Central memory CD8-positive, alpha-beta T cell (primary cell): ENCODE results near the gene NEDD8.
"Not testable (repeated sequence)": the region's sequence is repeated elsewhere in the genome, so short reads cannot be mapped to it uniquely, and the experiment has no call there.

Source experiments
- ATAC-seq: fragments of 150-1000 bp; cut with Tn5 transposase; replicated peaks from 2 replicates; pipeline ENCODE4 v1.10.0; 2022; ENCODE audit warnings: mild to moderate bottlenecking, moderate FRiP score, moderate number of reproducible peaks; ENCODE audit not compliant: poor library complexity, severe bottlenecking; ENCODE audit errors: extremely low read depth
- DNase-seq, 2 donors: peaks; one replicate each; pipeline ENCODE4 v3.0.0; 2021; ENCODE audit warnings: low spot score in 2 of 2
- H3K27ac Mint-ChIP-seq: one replicate; pipeline ENCODE4 v1.8.0; 2022; ENCODE audit warnings: low read depth, mild to moderate bottlenecking, moderate library complexity, mixed read lengths
- H3K27me3 Mint-ChIP-seq: one replicate; pipeline ENCODE4 v1.8.0; 2022; ENCODE audit warnings: mixed read lengths
- H3K36me3 Mint-ChIP-seq: one replicate; pipeline ENCODE4 v1.8.0; 2022; ENCODE audit warnings: mild to moderate bottlenecking, moderate library complexity, mixed read lengths; ENCODE audit not compliant: insufficient read depth
- H3K4me1 Mint-ChIP-seq: one replicate; pipeline ENCODE4 v1.8.0; 2022; ENCODE audit warnings: mixed read lengths
- H3K4me3 Mint-ChIP-seq: one replicate; pipeline ENCODE4 v1.8.0; 2022; ENCODE audit warnings: mild to moderate bottlenecking, moderate library complexity, mixed read lengths
- H3K9me3 Mint-ChIP-seq: one replicate; pipeline ENCODE4 v1.8.0; 2022; ENCODE audit warnings: mixed read lengths

The NEDD8 gene

GRCh38 chr14:24206260-24207103 lies 25.7 kb downstream of the NEDD8 start:
- Mint-ChIP-seq H3K27me3 (no peaks in the 10 kb centered on the region), H3K4me3 (peak overlapping the region; percentile 48), H3K9me3 (no peaks in the 10 kb centered on the region), H3K4me1 (peaks cover 42% of the 10 kb centered on the region), H3K36me3 (peaks cover 33% of the 10 kb centered on the region), H3K27ac (peak overlapping the region; percentile 99)
- ATAC-seq, result no peak
- no peak for DNase-seq

- Mint-ChIP-seq H3K27ac (peak overlapping the region; percentile 16), H3K4me1 (peaks cover 34% of the 10 kb centered on the region), H3K36me3 (peaks cover 32% of the 10 kb centered on the region), H3K9me3 (no peaks in the 10 kb centered on the region), H3K27me3 (no peaks in the 10 kb centered on the region), H3K4me3 (no peak overlapping the region)
- DNase-seq, result no peak
- no peak for ATAC-seq
Measured at GRCh38 chr14:24204163-24205146, 27.7 kb downstream of the NEDD8 start.

GRCh38 chr14:24203249-24203886 lies 28.8 kb downstream of the NEDD8 start:
- H3K9me3 Mint-ChIP-seq, H3K27me3 Mint-ChIP-seq, H3K4me3 Mint-ChIP-seq, ATAC-seq, DNase-seq: not testable (repeated sequence)
- peaks cover 34% of the 10 kb centered on the region for H3K36me3 Mint-ChIP-seq
- peak overlapping the region; percentile 33 for H3K27ac Mint-ChIP-seq
- peaks cover 45% of the 10 kb centered on the region for H3K4me1 Mint-ChIP-seq

GRCh38 chr14:24202538-24202937 lies 29.6 kb downstream of the NEDD8 start:
- not testable (repeated sequence) for H3K4me3 Mint-ChIP-seq, ATAC-seq, DNase-seq, H3K27me3 Mint-ChIP-seq, H3K9me3 Mint-ChIP-seq
- Mint-ChIP-seq H3K27ac (peak overlapping the region; percentile 33), H3K36me3 (peaks cover 32% of the 10 kb centered on the region), H3K4me1 (peaks cover 41% of the 10 kb centered on the region)

- no peak for ATAC-seq
- Mint-ChIP-seq H3K27me3 (no peaks in the 10 kb centered on the region), H3K27ac (peak overlapping the region; percentile 83), H3K9me3 (no peaks in the 10 kb centered on the region), H3K4me1 (peaks cover 48% of the 10 kb centered on the region), H3K36me3 (peaks cover 46% of the 10 kb centered on the region), H3K4me3 (no peak overlapping the region)
- no peak for DNase-seq
Measured at GRCh38 chr14:24198814-24199524, 33.2 kb downstream of the NEDD8 start.

GRCh38 chr14:24197056-24197450 lies 35.1 kb downstream of the NEDD8 start:
- Mint-ChIP-seq H3K36me3 (peaks cover 46% of the 10 kb centered on the region), H3K9me3 (no peaks in the 10 kb centered on the region), H3K4me1 (peaks cover 53% of the 10 kb centered on the region), H3K27me3 (no peaks in the 10 kb centered on the region), H3K27ac (peak overlapping the region; percentile 98), H3K4me3 (peak overlapping the region; percentile 89)
- DNase-seq, result no peak
- ATAC-seq, result no peak

- DNase-seq (no peak), ATAC-seq (no peak)
- Mint-ChIP-seq H3K27ac (peak overlapping the region; percentile 98), H3K36me3 (peaks cover 42% of the 10 kb centered on the region), H3K9me3 (no peaks in the 10 kb centered on the region), H3K4me3 (peak overlapping the region; percentile 89), H3K4me1 (peaks cover 57% of the 10 kb centered on the region), H3K27me3 (no peaks in the 10 kb centered on the region)
Measured at GRCh38 chr14:24196071-24197055, 35.8 kb downstream of the NEDD8 start.

GRCh38 chr14:24195186-24196070 lies 36.7 kb downstream of the NEDD8 start, which contains the start of gene TM9SF1:
Gene TM9SF1, minus strand, starts transcription at chr14:24195441. Its CDS starts 422 bp downstream, at chr14:24195019.
- DNase-seq, result peak; percentile 85 to 93
- H3K9me3 Mint-ChIP-seq, result no peaks in the 10 kb centered on the region
- peaks cover 57% of the 10 kb centered on the region for H3K4me1 Mint-ChIP-seq
- peak within 1 kb of the TSS; percentile 98 for H3K27ac Mint-ChIP-seq
- peak within 1 kb of the TSS; percentile 89 for H3K4me3 Mint-ChIP-seq
- peaks cover 40% of the 10 kb centered on the region for H3K36me3 Mint-ChIP-seq
- peak; percentile 89 for ATAC-seq
- H3K27me3 Mint-ChIP-seq, result no peaks in the 10 kb centered on the region

GRCh38 chr14:24194873-24195185 lies 37.3 kb downstream of the NEDD8 start:
- Mint-ChIP-seq H3K9me3 (no peaks in the 10 kb centered on the region), H3K4me1 (peaks cover 57% of the 10 kb centered on the region), H3K27ac (peak overlapping the region; percentile 98), H3K27me3 (no peaks in the 10 kb centered on the region), H3K4me3 (peak overlapping the region; percentile 89), H3K36me3 (peaks cover 38% of the 10 kb centered on the region)
- DNase-seq (no peak), ATAC-seq (no peak)

GRCh38 chr14:24194186-24194872 lies 37.8 kb downstream of the NEDD8 start:
- ATAC-seq, result no peak
- peaks cover 54% of the 10 kb centered on the region for H3K4me1 Mint-ChIP-seq

More at GRCh38 chr14:24194186-24194872, 37.8 kb downstream of the NEDD8 start:
- H3K27ac Mint-ChIP-seq, result peak overlapping the region; percentile 98
- no peak for DNase-seq
- peaks cover 38% of the 10 kb centered on the region for H3K36me3 Mint-ChIP-seq
- peak overlapping the region; percentile 89 for H3K4me3 Mint-ChIP-seq
- H3K9me3 Mint-ChIP-seq, result no peaks in the 10 kb centered on the region
- H3K27me3 Mint-ChIP-seq, result no peaks in the 10 kb centered on the region
